ENCODE results near the gene PEX11A.

- TF ChIP-seq, protein P1, sequence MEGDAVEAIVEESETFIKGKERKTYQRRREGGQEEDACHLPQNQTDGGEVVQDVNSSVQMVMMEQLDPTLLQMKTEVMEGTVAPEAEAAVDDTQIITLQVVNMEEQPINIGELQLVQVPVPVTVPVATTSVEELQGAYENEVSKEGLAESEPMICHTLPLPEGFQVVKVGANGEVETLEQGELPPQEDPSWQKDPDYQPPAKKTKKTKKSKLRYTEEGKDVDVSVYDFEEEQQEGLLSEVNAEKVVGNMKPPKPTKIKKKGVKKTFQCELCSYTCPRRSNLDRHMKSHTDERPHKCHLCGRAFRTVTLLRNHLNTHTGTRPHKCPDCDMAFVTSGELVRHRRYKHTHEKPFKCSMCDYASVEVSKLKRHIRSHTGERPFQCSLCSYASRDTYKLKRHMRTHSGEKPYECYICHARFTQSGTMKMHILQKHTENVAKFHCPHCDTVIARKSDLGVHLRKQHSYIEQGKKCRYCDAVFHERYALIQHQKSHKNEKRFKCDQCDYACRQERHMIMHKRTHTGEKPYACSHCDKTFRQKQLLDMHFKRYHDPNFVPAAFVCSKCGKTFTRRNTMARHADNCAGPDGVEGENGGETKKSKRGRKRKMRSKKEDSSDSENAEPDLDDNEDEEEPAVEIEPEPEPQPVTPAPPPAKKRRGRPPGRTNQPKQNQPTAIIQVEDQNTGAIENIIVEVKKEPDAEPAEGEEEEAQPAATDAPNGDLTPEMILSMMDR (IDR thresholded peaks at IDR 0.05) = no peak
- TF ChIP-seq POLR2AphosphoS5 (IDR thresholded peaks at IDR 0.05; ENCODE audit: low read depth, low read length) = no peak
- TF ChIP-seq TCF7L2 (IDR thresholded peaks at IDR 0.05; ENCODE audit: low read depth, low read length) = no peak
- no peak for TF ChIP-seq SIN3A (IDR thresholded peaks at IDR 0.05; ENCODE audit: borderline replicate concordance, insufficient read depth, low read depth, low read length)
- TF ChIP-seq REST (IDR thresholded peaks at IDR 0.05; ENCODE audit: insufficient read depth in 1 of 2, low read depth in 2 of 2, low read length in 1 of 2) = no peak
Measured at GRCh38 chr15:89707577-89707976, 17.0 kb upstream of the PEX11A start.

Measured in Panc1 (cell line).